Measurements from ENCODE around the gene NIPA2. TPM values are rescaled to one million over a fixed set of nuclear protein-coding genes. Genes with fewer than 3 reads are reported as not detected.
A peak's percentile ranks its signal among the peaks of the same experiment; 100 is the strongest.

Gene NIPA2
- total and polyA plus RNA-seq, 5 experiments from 2014 or later: 35.9 to 44.8 (median 40.8) TPM

DNA sequence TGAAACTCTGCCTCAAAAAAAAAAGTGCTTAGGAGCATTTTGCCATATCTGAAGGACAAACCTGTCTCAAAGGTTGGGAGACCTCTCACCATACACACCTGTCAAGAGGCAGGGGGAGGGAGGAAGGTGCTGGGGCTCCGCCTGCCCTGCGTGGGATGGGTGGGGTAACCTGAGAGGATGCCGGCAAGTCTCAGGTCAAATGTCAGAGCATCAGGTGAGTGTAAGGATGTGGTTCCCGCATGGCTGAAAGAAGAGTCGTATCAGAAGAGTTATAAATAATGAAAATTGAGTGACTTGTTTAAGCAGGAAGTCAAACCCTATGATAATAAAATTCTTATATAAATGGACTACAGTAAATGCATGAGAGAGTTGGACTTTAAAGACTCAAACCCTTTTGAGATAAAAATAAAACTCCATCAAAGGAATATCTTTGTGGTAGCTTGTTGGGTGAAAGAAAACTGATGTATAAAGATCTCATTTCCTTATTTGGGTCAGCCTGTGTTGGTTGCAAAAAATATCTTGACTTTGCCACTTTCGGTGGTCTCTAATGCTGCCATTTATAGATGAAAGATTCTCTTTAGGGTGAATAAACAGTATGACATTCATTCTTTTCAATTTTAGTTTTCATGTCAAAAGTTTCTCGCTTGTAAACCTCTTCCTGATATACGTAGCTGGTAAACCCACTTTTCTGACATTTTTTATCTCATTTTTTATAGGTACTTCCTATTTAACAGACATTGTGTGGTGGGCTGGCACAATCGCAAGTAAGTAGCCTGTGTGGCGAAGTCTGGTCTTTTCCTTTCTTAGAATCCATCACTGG is 28.2 kb upstream of the NIPA2 start:
- Mint-ChIP-seq H3K4me1 (peaks cover 2 to 18% (median 16%) of the 10 kb centered on the region in 4 donors), H3K4me3 (peak overlapping the region in 5 of 10 donors; percentile 20 to 60 (median 34)), H3K27ac (peak overlapping the region; percentile 34 to 91 (median 75)), H3K36me3 (peaks cover 0 to 19% (median 4%) of the 10 kb centered on the region in 3 donors), H3K27me3 (no peaks in the 10 kb centered on the region), H3K9me3 (no peaks in the 10 kb centered on the region)
- POLR2A ChIA-PET: interaction anchor here (1.2 kb wide), 1 partner anchor 28 kb away, joined by 6 read pairs; no protein-coding TSS in a partner anchor
- ATAC-seq (peak; percentile 50 to 97), DNase-seq (peak in 4 of 10 donors; percentile 5 to 32 (median 24))

GRCh38 chr15:22810853-22811338 is 27.6 kb upstream of the NIPA2 start:
- peaks cover 2 to 18% (median 16%) of the 10 kb centered on the region in 4 donors for H3K4me1 Mint-ChIP-seq
- no peaks in the 10 kb centered on the region for H3K9me3 Mint-ChIP-seq
- POLR2A ChIA-PET: no interaction called here
- no peaks in the 10 kb centered on the region for H3K27me3 Mint-ChIP-seq
- H3K36me3 Mint-ChIP-seq: peaks cover 0 to 26% (median 6%) of the 10 kb centered on the region in 3 donors
- ATAC-seq (no peak), DNase-seq (no peak)
- peak overlapping the region in 1 of 10 donors; percentile 34 for H3K4me3 Mint-ChIP-seq
- peak overlapping the region in 7 of 10 donors; percentile 34 to 91 (median 75) for H3K27ac Mint-ChIP-seq

GRCh38 chr15:22811640-22812039 is 26.8 kb upstream of the NIPA2 start:
- POLR2A ChIA-PET: no interaction called here
- Mint-ChIP-seq H3K4me3 (no peak overlapping the region), H3K9me3 (no peaks in the 10 kb centered on the region), H3K4me1 (peaks cover 2 to 18% (median 13%) of the 10 kb centered on the region in 4 donors), H3K27me3 (no peaks in the 10 kb centered on the region), H3K36me3 (peaks cover 0 to 26% (median 6%) of the 10 kb centered on the region in 3 donors), H3K27ac (peak overlapping the region in 1 of 10 donors; percentile 40)
- ATAC-seq (no peak), DNase-seq (no peak)

- Mint-ChIP-seq H3K27ac (no peak overlapping the region), H3K4me1 (peaks cover 2 to 16% (median 13%) of the 10 kb centered on the region in 4 donors), H3K27me3 (no peaks in the 10 kb centered on the region), H3K4me3 (no peak overlapping the region), H3K36me3 (peaks cover 0 to 26% (median 6%) of the 10 kb centered on the region in 3 donors), H3K9me3 (no peaks in the 10 kb centered on the region)
- ATAC-seq (no peak), DNase-seq (no peak)
- POLR2A ChIA-PET: no interaction called here
These were observed 24.6 kb upstream of the NIPA2 start for GRCh38 chr15:22813844-22814243.

DNA sequence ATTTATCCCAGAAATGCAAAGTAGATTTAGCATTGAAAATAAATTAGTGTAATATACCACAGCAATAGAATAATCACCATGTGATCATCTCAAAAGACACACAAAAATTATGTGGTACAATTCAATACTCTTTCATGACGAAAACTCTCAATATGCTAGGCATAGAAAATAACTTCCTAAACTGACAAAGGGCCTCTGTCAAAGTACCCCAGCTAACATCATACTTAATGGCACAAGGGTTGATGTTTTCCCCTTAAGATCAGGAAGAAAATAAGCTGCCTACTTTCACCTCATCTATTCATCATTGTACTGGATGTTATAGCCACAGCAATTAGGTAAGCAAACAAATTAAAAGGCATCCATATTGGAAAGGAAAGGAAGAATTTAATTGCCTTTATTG is 22.7 kb upstream of the NIPA2 start:
- Mint-ChIP-seq H3K27ac (no peak overlapping the region), H3K9me3 (no peaks in the 10 kb centered on the region), H3K27me3 (no peaks in the 10 kb centered on the region), H3K4me1 (peaks cover 0 to 2% (median under 1%) of the 10 kb centered on the region in 4 donors), H3K36me3 (peaks cover 0 to 41% (median 6%) of the 10 kb centered on the region in 3 donors), H3K4me3 (no peak overlapping the region)
- DNase-seq: no peak
- POLR2A ChIA-PET: no interaction called here
- no peak for ATAC-seq

DNA sequence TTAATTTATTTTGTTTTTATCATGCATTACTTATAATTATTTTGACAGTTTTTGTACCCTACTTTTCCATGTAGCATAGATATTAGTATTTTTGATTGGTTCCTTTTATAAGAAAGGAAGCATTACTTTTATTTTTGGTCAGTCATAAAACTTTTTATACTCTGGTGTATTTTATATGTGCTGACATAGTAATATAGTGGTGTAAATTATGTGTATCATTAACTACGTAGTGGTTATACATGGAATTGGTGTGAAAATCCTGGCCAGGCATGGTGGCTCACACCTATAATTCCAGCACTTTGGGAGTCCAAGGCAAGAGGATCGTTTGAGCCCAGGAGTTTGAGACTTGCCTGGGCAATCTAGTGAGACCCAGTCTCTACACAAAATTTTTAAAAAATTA is 18.8 kb upstream of the NIPA2 start:
- POLR2A ChIA-PET: no interaction called here
- H3K9me3 Mint-ChIP-seq: no peaks in the 10 kb centered on the region
- no peaks in the 10 kb centered on the region for H3K27me3 Mint-ChIP-seq
- DNase-seq (no peak), ATAC-seq (no peak)
- H3K27ac Mint-ChIP-seq: no peak overlapping the region
- H3K4me1 Mint-ChIP-seq: peaks cover 0 to 2% (median 0%) of the 10 kb centered on the region in 4 donors
- H3K36me3 Mint-ChIP-seq: peaks cover 0 to 58% (median 17%) of the 10 kb centered on the region in 3 donors
- no peak overlapping the region for H3K4me3 Mint-ChIP-seq

DNA sequence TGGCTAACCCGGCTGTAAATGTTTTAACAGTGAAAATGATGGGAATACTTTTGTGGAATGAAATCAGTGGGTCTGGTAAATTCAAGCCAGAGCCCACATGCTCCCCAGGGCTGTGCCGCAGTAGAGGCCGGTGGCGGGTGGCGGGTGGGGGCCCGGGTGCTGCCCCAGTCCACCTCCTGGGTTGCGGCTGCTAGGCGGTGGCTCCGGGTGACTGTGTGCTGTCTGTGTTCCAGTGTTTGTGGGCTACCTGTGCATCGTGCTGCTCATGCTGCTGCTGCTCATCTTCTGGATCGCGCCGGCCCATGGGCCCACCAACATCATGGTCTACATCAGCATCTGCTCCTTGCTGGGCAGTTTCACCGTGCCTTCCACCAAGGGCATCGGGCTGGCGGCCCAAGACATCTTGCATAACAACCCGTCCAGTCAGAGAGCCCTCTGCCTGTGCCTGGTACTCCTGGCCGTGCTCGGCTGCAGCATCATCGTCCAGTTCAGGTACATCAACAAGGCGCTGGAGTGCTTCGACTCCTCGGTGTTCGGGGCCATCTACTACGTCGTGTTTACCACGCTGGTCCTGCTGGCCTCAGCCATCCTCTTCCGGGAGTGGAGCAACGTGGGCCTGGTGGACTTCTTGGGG is 14.9 kb upstream of the NIPA2 start:
- no peak overlapping the region for H3K4me3 Mint-ChIP-seq
- peaks cover 0 to 2% (median 0%) of the 10 kb centered on the region in 4 donors for H3K4me1 Mint-ChIP-seq
- no peaks in the 10 kb centered on the region for H3K27me3 Mint-ChIP-seq
- no peak for ATAC-seq
- POLR2A ChIA-PET: no interaction called here
- H3K9me3 Mint-ChIP-seq: no peaks in the 10 kb centered on the region
- no peak overlapping the region for H3K27ac Mint-ChIP-seq
- no peak for DNase-seq
- peaks cover 0 to 66% (median 15%) of the 10 kb centered on the region in 3 donors for H3K36me3 Mint-ChIP-seq

DNA sequence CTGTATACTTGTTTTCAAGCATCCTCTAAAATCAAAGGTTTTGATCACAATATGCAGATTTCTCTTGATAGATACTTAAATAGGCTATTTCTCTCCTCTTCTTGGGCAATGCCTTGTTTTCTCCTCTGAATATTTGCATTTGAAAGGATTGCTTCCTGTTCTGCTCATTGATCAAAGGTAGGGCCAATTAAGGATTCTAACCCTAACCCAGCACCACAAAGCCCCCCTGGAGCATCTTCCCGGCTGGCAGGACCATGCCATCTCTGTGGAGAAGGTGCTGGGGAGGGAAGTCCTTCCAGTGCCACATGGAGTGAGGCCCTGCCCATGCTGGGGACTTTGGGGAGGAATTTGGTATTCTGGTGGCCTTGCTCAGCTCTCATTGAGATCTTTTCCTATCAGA is 11.3 kb upstream of the NIPA2 start:
- Mint-ChIP-seq H3K4me1 (no peaks in the 10 kb centered on the region), H3K36me3 (peaks cover 0 to 37% (median 9%) of the 10 kb centered on the region in 3 donors), H3K9me3 (peaks cover 0 to 4% (median 0%) of the 10 kb centered on the region in 9 donors), H3K4me3 (no peak overlapping the region), H3K27ac (no peak overlapping the region), H3K27me3 (no peaks in the 10 kb centered on the region)
- no peak for DNase-seq
- POLR2A ChIA-PET: no interaction called here
- no peak for ATAC-seq

DNA sequence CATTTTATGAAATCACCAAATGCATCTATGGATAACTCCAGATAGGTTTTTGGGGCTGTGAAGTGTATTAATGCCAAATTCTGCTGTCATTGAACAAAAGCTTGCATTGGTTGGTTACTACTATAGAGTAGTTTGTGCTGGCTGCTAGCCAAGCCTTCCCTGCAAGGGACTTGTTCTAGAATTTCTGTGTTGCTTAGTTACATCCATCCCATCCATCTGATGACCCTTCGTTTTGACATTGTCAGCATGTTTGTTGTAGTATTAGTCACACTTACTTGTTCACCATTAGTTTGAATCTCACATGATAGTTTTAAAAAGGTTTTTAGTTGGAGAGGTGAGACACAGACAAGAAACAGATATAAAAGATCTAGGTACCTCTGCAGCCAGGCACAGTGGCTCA is 7.0 kb upstream of the NIPA2 start:
- peaks cover 0 to 6% (median 0%) of the 10 kb centered on the region in 3 donors for H3K36me3 Mint-ChIP-seq
- DNase-seq (no peak), ATAC-seq (no peak)
- no peaks in the 10 kb centered on the region for H3K27me3 Mint-ChIP-seq
- no peak overlapping the region for H3K4me3 Mint-ChIP-seq
- POLR2A ChIA-PET: no interaction called here
- peaks cover 0 to 4% (median 0%) of the 10 kb centered on the region in 9 donors for H3K9me3 Mint-ChIP-seq
- no peaks in the 10 kb centered on the region for H3K4me1 Mint-ChIP-seq
- H3K27ac Mint-ChIP-seq: no peak overlapping the region

DNA sequence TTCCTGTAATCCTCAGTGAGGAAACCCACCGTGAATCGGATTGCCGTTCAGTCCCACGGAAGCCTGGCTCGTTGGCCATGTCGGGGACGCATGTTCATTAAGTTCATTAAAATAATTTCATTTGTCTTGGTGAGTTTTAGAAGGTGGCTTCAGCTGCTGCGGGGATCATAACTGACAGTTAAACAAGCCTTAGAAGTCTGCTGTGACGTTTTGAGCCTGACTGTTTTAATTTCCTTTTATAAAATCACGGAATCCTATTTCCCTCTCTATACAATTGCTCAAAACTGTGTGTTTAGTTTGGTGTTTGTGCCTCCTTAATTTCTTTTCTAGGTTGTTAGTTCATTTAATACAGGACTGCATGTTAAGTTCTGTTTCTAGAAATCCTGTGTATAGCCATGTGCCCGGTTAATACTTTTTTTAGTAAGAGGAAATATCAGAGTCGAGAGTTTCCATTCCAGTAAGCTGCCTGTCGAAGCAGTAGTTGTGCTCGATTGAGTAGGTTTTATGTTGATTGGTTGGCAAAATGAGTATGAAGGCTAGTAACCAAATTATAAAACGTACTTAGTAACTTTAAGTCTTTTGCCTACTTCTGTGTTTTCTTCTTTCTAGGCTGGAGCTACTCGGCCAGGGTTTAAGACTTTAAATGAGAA is 705 bp downstream of the NIPA2 start:
- DNase-seq: no peak
- Mint-ChIP-seq H3K27ac (peak overlapping the region; percentile 83 to 97 (median 92)), H3K4me1 (peaks cover 17 to 40% (median 33%) of the 10 kb centered on the region in 4 donors), H3K4me3 (peak overlapping the region; percentile 87 to 97 (median 93)), H3K36me3 (peaks cover 0 to 30% (median 2%) of the 10 kb centered on the region in 3 donors), H3K27me3 (no peaks in the 10 kb centered on the region), H3K9me3 (no peaks in the 10 kb centered on the region)
- ATAC-seq: no peak
- POLR2A ChIA-PET: no interaction called here

- Mint-ChIP-seq H3K27ac (peak overlapping the region in 2 of 10 donors; percentile 66 to 87), H3K36me3 (peaks cover 0 to 80% (median 5%) of the 10 kb centered on the region in 3 donors)
These were observed 6.2 kb downstream of the NIPA2 start for GRCh38 chr15:22844421-22845288.

More at GRCh38 chr15:22844421-22845288, 6.2 kb downstream of the NIPA2 start:
- Mint-ChIP-seq H3K9me3 (no peaks in the 10 kb centered on the region), H3K4me1 (peaks cover 18 to 71% (median 58%) of the 10 kb centered on the region in 4 donors), H3K27me3 (no peaks in the 10 kb centered on the region), H3K4me3 (no peak overlapping the region)
- ATAC-seq (no peak), DNase-seq (no peak)
- POLR2A ChIA-PET: interaction anchor here (0.6 kb wide), 1 partner anchor 28 kb away, joined by 5 read pairs; no protein-coding TSS in a partner anchor

Measured in naive thymus-derived CD8-positive, alpha-beta T cell (primary cell).